Neural crest cell (in vitro differentiated cells): Measurements from ENCODE around the gene ATF6B. TPM values are rescaled to one million over a fixed set of nuclear protein-coding genes. Genes with fewer than 3 reads are reported as not detected.

Experiments used
- DNase-seq: peaks from one replicate; pipeline ENCODE4 v3.0.0; 2021; ENCODE audit warnings: low read depth, mixed read lengths, low spot score
- H3K27ac Mint-ChIP-seq: one replicate; pipeline ENCODE4 v1.8.0; 2021; ENCODE audit warnings: mild to moderate bottlenecking, mixed read lengths; ENCODE audit not compliant: unreplicated experiment
- H3K27me3 Mint-ChIP-seq: 2 replicates; pipeline ENCODE4 v1.8.0; 2021; ENCODE audit warnings: low read depth, mild to moderate bottlenecking, mixed read lengths
- H3K36me3 Mint-ChIP-seq: 2 replicates; pipeline ENCODE4 v1.8.0; 2021; ENCODE audit warnings: low read depth, mild to moderate bottlenecking, mixed read lengths
- H3K4me1 Mint-ChIP-seq: 2 replicates; pipeline ENCODE4 v1.8.0; 2021; ENCODE audit warnings: mixed read lengths
- H3K4me3 Mint-ChIP-seq: one replicate; pipeline ENCODE4 v1.8.0; 2021; ENCODE audit warnings: mild to moderate bottlenecking, mixed read lengths
- H3K9me3 Mint-ChIP-seq: 2 replicates; pipeline ENCODE4 v1.8.0; 2021; ENCODE audit warnings: mixed read lengths
- total RNA-seq: library from RNA; stranded (reverse); gene quantifications from 2 replicates; pipeline ENCODE4 v1.2.1, GENCODE V29; 2021
- TF ChIP-seq, protein P1 (sequence below): fragments of 200-600 bp; sonication (generic); conservative IDR thresholded peaks from 2 replicates; pipeline ENCODE4 v1.5.0; 2021; ENCODE audit warnings: antibody characterized with exemption, mild to moderate bottlenecking

ATF6B gene
- total RNA-seq, 1 donor from 2014 or later, result 83.6 TPM

DNA sequence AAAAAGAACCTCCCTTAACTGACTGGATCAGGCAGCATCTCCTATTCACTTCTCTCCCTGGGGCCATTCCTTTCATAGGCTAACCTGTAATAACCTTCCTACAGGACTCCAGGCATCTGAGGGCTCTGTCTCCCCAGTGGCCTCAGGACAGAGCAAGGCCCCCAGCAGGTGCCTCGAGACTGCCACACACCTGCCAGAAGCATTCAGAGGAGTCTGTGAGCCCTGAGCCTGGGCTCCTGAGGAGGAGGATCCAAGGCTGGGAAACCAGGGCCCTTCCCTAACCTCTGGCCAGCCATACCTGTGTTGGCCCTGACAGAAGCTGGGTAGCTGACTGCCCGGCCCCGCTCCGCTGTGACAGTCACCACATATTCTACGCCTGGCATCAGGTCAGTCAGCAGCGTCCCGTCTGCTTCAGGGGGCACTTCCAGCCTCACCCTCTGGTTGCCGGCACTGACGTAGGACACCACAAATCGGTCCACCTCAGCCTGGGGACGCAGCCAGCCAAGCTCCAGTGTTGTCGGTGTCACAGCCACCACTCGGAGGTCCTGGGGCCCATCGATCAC lies 39.5 kb downstream of the ATF6B start:
- Mint-ChIP-seq H3K27me3 (peaks cover 24% of the 10 kb centered on the region), H3K36me3 (no peaks in the 10 kb centered on the region), H3K4me3 (no peak overlapping the region), H3K27ac (no peak overlapping the region), H3K4me1 (peaks cover 5% of the 10 kb centered on the region), H3K9me3 (no peaks in the 10 kb centered on the region)
- DNase-seq, result no peak
- TF ChIP-seq, protein P1, sequence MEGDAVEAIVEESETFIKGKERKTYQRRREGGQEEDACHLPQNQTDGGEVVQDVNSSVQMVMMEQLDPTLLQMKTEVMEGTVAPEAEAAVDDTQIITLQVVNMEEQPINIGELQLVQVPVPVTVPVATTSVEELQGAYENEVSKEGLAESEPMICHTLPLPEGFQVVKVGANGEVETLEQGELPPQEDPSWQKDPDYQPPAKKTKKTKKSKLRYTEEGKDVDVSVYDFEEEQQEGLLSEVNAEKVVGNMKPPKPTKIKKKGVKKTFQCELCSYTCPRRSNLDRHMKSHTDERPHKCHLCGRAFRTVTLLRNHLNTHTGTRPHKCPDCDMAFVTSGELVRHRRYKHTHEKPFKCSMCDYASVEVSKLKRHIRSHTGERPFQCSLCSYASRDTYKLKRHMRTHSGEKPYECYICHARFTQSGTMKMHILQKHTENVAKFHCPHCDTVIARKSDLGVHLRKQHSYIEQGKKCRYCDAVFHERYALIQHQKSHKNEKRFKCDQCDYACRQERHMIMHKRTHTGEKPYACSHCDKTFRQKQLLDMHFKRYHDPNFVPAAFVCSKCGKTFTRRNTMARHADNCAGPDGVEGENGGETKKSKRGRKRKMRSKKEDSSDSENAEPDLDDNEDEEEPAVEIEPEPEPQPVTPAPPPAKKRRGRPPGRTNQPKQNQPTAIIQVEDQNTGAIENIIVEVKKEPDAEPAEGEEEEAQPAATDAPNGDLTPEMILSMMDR, result no peak

DNA sequence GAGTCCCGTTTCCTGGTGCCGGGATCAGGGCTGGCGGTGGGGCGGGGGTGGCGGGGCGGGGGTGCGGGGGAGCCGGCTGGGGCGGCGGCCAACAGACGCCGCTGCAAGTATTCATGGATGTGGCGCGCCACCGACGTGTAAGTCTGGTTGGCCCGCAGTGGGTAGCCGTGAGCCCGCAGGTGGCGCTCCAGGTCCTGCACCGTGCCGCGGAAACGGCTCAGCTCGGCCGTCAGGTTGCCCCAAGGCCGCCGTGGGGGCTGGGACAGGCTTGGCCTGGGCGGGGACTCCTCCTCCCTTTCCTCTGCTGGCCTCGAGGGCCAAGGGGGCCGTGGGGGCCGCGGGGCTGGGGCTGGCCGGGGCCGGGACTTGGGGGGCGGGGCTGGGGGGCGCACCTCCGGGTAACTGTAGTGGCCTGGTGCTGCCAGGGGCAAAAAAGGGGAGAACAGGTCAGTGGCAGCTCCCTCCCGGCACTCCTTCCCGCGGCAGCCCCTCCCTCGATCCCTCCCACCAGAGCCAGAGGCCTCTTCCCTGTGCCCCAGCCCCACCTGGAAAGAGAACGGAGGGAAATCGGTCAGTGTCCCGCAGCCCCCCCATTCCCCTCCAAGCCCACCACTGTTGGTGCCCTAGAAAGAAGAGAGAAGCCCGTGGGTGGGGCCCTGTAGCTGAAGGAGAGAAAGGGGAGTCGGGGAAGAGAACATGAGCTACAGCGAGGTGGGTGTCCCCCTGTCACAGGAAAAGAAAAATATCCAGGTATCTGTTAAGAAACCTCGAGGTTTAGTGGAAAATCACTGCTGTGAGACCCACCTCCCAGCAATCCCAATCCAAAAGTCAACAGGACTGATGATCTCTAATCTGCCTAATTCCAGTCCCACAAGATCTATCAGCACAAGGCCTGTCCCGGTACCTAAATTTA lies 40.2 kb downstream of the ATF6B start:
- no peak overlapping the region for H3K27ac Mint-ChIP-seq
- H3K4me1 Mint-ChIP-seq, result peaks cover 10% of the 10 kb centered on the region
- no peaks in the 10 kb centered on the region for H3K36me3 Mint-ChIP-seq
- H3K27me3 Mint-ChIP-seq, result peaks cover 24% of the 10 kb centered on the region
- DNase-seq, result peak; percentile 69
- H3K9me3 Mint-ChIP-seq, result no peaks in the 10 kb centered on the region
- no peak overlapping the region for H3K4me3 Mint-ChIP-seq
- TF ChIP-seq, protein P1, result peak; percentile 63

DNA sequence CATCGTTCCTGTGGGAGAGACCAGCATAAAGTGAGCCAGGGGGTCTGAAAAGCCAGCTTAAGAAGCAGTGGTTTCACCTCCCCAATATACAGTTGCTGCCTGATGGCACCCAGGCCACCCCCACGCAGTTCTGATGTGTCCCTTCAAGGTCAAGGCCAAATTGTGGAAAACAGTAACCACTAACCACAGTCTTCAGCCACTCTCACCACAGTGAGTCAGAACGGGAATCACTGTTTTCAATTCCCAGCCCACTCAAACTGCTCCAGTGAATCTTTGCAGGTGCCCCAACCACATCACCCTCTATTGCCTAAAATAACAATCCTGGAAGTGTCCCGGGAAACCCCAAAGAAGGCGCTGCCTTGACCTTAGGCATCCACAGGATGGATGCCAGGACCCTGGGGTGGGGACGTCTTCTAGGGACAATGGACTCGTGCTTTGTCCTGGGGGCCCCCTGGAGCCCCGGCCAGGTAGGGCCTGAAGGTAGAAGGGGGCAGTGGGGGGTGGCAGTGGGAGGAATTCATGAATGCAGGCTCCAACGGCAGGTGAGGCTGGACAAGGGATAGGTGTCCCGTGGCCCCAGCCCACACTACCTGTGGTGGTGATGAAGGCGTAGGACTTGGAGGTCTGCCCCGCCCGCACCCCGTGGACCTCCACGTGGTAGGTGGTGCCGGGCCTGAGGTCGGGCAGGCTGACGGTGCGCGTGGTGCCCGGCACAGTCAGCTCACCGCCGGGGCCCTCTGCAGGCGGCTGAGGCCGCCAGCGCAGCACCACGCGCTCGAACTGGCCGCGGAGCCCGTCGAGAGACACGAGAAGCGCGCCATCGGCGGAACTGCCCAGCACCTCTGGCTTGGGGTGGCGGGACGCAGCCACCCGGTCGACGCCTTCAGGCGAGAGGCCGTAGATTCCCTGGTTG lies 41.1 kb downstream of the ATF6B start:
- Mint-ChIP-seq H3K9me3 (no peaks in the 10 kb centered on the region), H3K27me3 (peaks cover 24% of the 10 kb centered on the region), H3K27ac (no peak overlapping the region), H3K36me3 (no peaks in the 10 kb centered on the region), H3K4me1 (peaks cover 20% of the 10 kb centered on the region), H3K4me3 (no peak overlapping the region)
- no peak for DNase-seq
- TF ChIP-seq, protein P1, result no peak

DNA sequence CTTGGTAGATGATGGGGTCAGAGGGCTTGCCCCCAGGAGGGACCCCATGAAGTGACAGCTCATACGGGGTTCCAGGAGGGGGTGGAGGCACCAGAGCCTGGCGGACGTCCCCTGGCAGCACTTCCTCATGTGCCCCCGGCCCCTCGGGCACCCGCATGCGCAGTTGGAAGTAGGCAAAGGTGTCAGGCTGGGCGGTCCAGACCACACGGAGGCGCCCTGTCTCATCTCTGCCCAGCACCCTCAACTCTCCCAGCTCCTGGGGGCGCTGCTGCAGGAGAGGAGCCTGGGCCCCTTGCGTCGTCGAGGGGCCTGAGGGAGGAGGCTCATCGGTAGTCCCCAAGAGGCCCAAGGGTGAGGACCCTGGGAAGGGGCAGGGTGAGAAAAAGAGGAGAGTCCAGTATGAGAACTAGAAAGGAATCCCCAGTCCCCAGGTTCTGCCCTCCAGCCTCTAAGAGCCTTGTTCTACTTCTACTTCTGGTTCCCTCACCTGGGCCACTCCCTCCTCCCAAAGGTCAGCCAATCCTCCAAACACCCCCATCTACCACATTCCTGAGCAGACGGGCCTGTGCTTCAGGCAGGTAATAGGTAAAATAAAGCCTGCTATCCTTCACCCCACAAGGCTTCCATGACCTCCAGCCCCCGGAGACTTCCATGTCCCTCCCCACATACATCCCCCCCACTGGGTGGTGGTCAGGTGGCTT lies 42.1 kb downstream of the ATF6B start:
- TF ChIP-seq, protein P1, result no peak
- Mint-ChIP-seq H3K27ac (no peak overlapping the region), H3K36me3 (no peaks in the 10 kb centered on the region), H3K4me1 (peaks cover 30% of the 10 kb centered on the region), H3K27me3 (peaks cover 24% of the 10 kb centered on the region), H3K9me3 (no peaks in the 10 kb centered on the region), H3K4me3 (no peak overlapping the region)
- no peak for DNase-seq

DNA sequence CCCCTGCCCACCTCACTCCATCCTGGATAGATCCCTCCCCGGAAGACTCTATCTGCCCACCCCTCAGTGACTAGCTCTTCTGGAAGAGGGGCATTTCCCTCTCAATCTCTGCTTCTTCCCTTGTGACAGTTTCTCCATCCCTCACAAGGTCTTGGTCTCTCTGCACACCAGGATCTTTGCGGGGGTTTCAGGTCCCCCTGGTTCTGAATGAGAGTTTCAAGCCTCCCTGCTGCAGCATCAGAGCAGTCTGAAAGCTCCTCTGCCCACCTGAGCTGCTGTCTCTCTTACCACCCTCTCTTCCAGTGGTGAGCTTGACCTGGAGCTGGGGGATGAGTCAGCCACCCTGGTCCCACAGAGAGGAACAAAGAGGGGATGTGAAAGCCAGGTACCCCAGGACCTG lies 43.3 kb downstream of the ATF6B start:
- no peak for DNase-seq
- Mint-ChIP-seq H3K4me1 (peaks cover 36% of the 10 kb centered on the region), H3K27ac (no peak overlapping the region), H3K36me3 (no peaks in the 10 kb centered on the region), H3K4me3 (no peak overlapping the region), H3K27me3 (peaks cover 20% of the 10 kb centered on the region), H3K9me3 (no peaks in the 10 kb centered on the region)
- TF ChIP-seq, protein P1, result no peak
